GM12878 (cell line): ENCODE results near the gene FFAR3. TPM values are rescaled to one million over a fixed set of nuclear protein-coding genes. Genes with fewer than 3 reads are reported as not detected.

Source experiments
- ATAC-seq: fragments of 200-7000 bp; cut with Tn5 transposase; 3 replicates; pipeline ENCODE4 v1.9.1; 2020; ENCODE audit warnings: mild to moderate bottlenecking, moderate library complexity
- BruUV-seq: library from RNA; stranded (reverse); fragments of 400-500 nt; replicated peaks from 2 replicates; lab custom pipeline; 2021; lab: Mats Ljungman, UMichigan
- CTCF ChIA-PET: fragments of 300-600 bp; sonication (Branson Sonifier 250); formaldehyde crosslinking; extraction: SDS; loops from one replicate; lab custom pipeline; 2021; ENCODE audit warnings: inconsistent platforms; lab: Yijun Ruan, JAX
- POLR2A ChIA-PET: fragments of 350-600 bp; formaldehyde crosslinking; extraction: SDS; loops from one replicate; lab custom pipeline; 2021; ENCODE audit warnings: inconsistent platforms; lab: Charles Lee
- RAD21 ChIA-PET: fragments of 300-600 bp; sonication (Branson Sonifier 250); formaldehyde crosslinking; loops from one replicate; lab custom pipeline; 2023; ENCODE audit warnings: antibody characterized with exemption; ENCODE audit not compliant: unreplicated experiment; lab: Charles Lee
- SMC1A ChIA-PET: fragments of 300-600 bp; sonication (Branson Sonifier 250); formaldehyde crosslinking; loops from one replicate; lab custom pipeline; 2023; ENCODE audit not compliant: unreplicated experiment, uncharacterized antibody; lab: Charles Lee
- DNase-seq: peaks from one replicate; pipeline ENCODE4 v3.0.0-alpha.2; 2011; ENCODE audit warnings: low read depth, low spot score
- FAIRE-seq: peaks from 3 replicates; lab custom pipeline; 2011; peaks lifted over from hg19 to GRCh38; lab: Jason Lieb, UNC
- H2AFZ ChIP-seq: 2 replicates; pipeline ENCODE4 v1.6.0; 2011; ENCODE audit warnings: low read depth, low read length, control low read depth; ENCODE audit not compliant: control insufficient read depth
- H3K27ac ChIP-seq: 2 replicates; pipeline ENCODE4 v1.5.1; 2011; ENCODE audit warnings: control low read depth; ENCODE audit not compliant: control insufficient read depth, insufficient read depth
- H3K27me3 ChIP-seq, 2 experiments: replicated peaks in 1 of 2; 2 replicates each; pipeline versions ENCODE4 v1.6.0 to v1.6.1; 2011; ENCODE audit warnings: low read length in 1 of 2; ENCODE audit not compliant: control insufficient read depth in 2 of 2, insufficient read depth in 2 of 2
- H3K36me3 ChIP-seq, 2 experiments: 2 replicates each; pipeline ENCODE4 v1.5.1; 2011; ENCODE audit warnings: low read length in 1 of 2; ENCODE audit not compliant: control insufficient read depth in 2 of 2, insufficient read depth in 2 of 2
- H3K4me1 ChIP-seq: 2 replicates; pipeline ENCODE4 v1.6.1; 2011; ENCODE audit warnings: mild to moderate bottlenecking, low read length, moderate library complexity, mixed read lengths; ENCODE audit not compliant: control insufficient read depth, insufficient read depth
- H3K4me2 ChIP-seq: 2 replicates; pipeline ENCODE4 v1.6.0; 2011; ENCODE audit warnings: control low read depth; ENCODE audit not compliant: control insufficient read depth, insufficient read depth
- H3K4me3 ChIP-seq: fragments of 200-600 bp; sonication (generic); 2 replicates; pipeline ENCODE4 v1.5.1; 2016
- H3K79me2 ChIP-seq: 2 replicates; pipeline ENCODE4 v1.6.0; 2011; ENCODE audit warnings: low read length; ENCODE audit not compliant: control insufficient read depth, insufficient read depth
- H3K9ac ChIP-seq: 2 replicates; pipeline ENCODE4 v1.8.0; 2011; ENCODE audit warnings: low read length, control low read depth, mixed read lengths; ENCODE audit not compliant: control insufficient read depth, insufficient read depth
- H3K9me3 ChIP-seq: replicated peaks from 3 replicates; pipeline ENCODE4 v1.5.1; 2011; ENCODE audit warnings: mild to moderate bottlenecking, low read length; ENCODE audit not compliant: control insufficient read depth, insufficient read depth
- H4K20me1 ChIP-seq: 2 replicates; pipeline ENCODE4 v1.6.0; 2011; ENCODE audit not compliant: control insufficient read depth, insufficient read depth
- DPF2 ChIP-seq: fragments of 450-650 bp; IDR thresholded peaks from 2 replicates; pipeline ENCODE4 v1.6.1; 2017; ENCODE audit warnings: mild to moderate bottlenecking
- IRF4 ChIP-seq: IDR thresholded peaks from 2 replicates; pipeline ENCODE4 v1.6.1; 2011; ENCODE audit warnings: low read depth, low read length
- JUND ChIP-seq: IDR thresholded peaks from 2 replicates; pipeline ENCODE4 v1.6.1; 2012; ENCODE audit warnings: low read depth, mild to moderate bottlenecking, low read length, improper control_type of control experiment, moderate library complexity
- MXI1 ChIP-seq: fragments of 150-350 bp; IDR thresholded peaks from 2 replicates; pipeline ENCODE4 v1.6.1; 2011; ENCODE audit warnings: low read depth, mild to moderate bottlenecking, inconsistent platforms, low read length, improper control_type of control experiment
- NR2C2 ChIP-seq: IDR thresholded peaks from 2 replicates; pipeline ENCODE4 v1.6.1; 2011; ENCODE audit warnings: borderline replicate concordance, low read depth; ENCODE audit not compliant: control insufficient read depth, insufficient read length
- POU2F2 ChIP-seq: IDR thresholded peaks from 3 replicates; pipeline ENCODE4 v1.6.1; 2011; ENCODE audit warnings: low read depth, mild to moderate bottlenecking, low read length, borderline replicate concordance
- REST ChIP-seq: IDR thresholded peaks from 2 replicates; pipeline ENCODE4 v1.6.1; 2012; ENCODE audit warnings: mild to moderate bottlenecking, low read depth, low read length
- YBX1 ChIP-seq: fragments of 450-650 bp; IDR thresholded peaks from 2 replicates; pipeline ENCODE4 v1.6.1; 2016; ENCODE audit warnings: antibody characterized with exemption
- ZNF622 ChIP-seq: fragments of 450-650 bp; IDR thresholded peaks from 2 replicates; pipeline ENCODE4 v1.6.1; 2017; ENCODE audit warnings: mild to moderate bottlenecking, inconsistent platforms
- ZSCAN29 ChIP-seq: fragments of 450-650 bp; IDR thresholded peaks from 2 replicates; pipeline ENCODE4 v1.6.1; 2017; ENCODE audit warnings: mild to moderate bottlenecking, moderate library complexity
- WGBS: methylation state at CpG from one replicate; pipeline ENCODE4 v1.1.6; 2016; ENCODE audit warnings: low lambda C conversion rate; ENCODE audit not compliant: insufficient replicate concordance, insufficient coverage; ENCODE audit errors: missing lambda C conversion rate; 5-methylcytosine and 5-hydroxymethylcytosine counted together
- in situ Hi-C: fragments of 300-500 bp; cut with MboI; formaldehyde crosslinking; loops from 9 replicates; pipeline ENCODE4 v1.14.3; 2018; ENCODE audit warnings: mixed read lengths
- intact Hi-C: fragments of 100-400 bp; cut with micrococcal nuclease; formaldehyde crosslinking; loops from one replicate; pipeline ENCODE4 v1.14.2; 2022; ENCODE audit not compliant: unreplicated experiment
- polyA plus RNA-seq, 11 experiments: library from polyadenylated mRNA; depleted of rRNA in 4 of 11; unstranded in 6 of 11; stranded (reverse) in 5 of 11; fragments of >200 nt; fragmentation: Nextera tagmentation in 4 of 11; fragmentation: Illumina TruSeq in 1 of 11; extraction: Ambion mirVana in 4 of 11; extraction: Trizol in 1 of 11; gene quantifications; 1 replicate in 1 of 11; 2 replicates in 10 of 11; pipeline versions ENCODE4 v1.2.1 to v1.2.3, GENCODE V29; 2011 to 2016; ENCODE audit warnings: inconsistent platforms in 2 of 11, missing spikeins in 2 of 11, low read depth in 1 of 11
- total RNA-seq, 4 experiments: library from RNA; depleted of rRNA in 3 of 4; stranded (reverse); fragments of >200 nt in 3 of 4; fragmentation: Illumina TruSeq in 1 of 4; extraction: Trizol in 1 of 4; gene quantifications; 2 replicates each; pipeline versions ENCODE4 v1.2.1 to v1.2.3, GENCODE V29; 2013 to 2021
- TF ChIP-seq, protein P1 (sequence below): IDR thresholded peaks from 2 replicates; pipeline ENCODE4 v1.6.1; 2012; ENCODE audit warnings: low read depth, low read length, improper control_type of control experiment
- TF ChIP-seq, protein P2 (sequence below): fragments of 150-350 bp; IDR thresholded peaks from 2 replicates; pipeline ENCODE4 v1.6.1; 2016; ENCODE audit warnings: low read depth, low read length

The FFAR3 gene
- total and polyA plus RNA-seq, 10 of the 15 experiments (the other 5 are each of a cell fraction or from before 2014, with no cell fraction given), result 0.15 to 0.18 TPM; not detected in 8

- CTCF ChIA-PET, result interaction anchor here (1.0 to 1.2 kb wide), 2 partner anchors 22 to 27 kb away, joined by 3 read pairs; no protein-coding TSS in a partner anchor
- Histone ChIP-seq H3K9ac (no peak overlapping the region), H4K20me1 (no peaks in the 10 kb centered on the region), H3K4me3 (no peak overlapping the region), H3K9me3 (peaks cover 3% of the 10 kb centered on the region), H3K27ac (no peak overlapping the region), H2AFZ (no peak overlapping the region), H3K27me3 (no peaks in the 10 kb centered on the region), H3K4me1 (peaks cover 4% of the 10 kb centered on the region; the same call in 1 of the 2 replicates), H3K36me3 (no peaks in the 10 kb centered on the region), H3K79me2 (no peaks in the 10 kb centered on the region), H3K4me2 (no peak overlapping the region)
- POLR2A ChIA-PET, result interaction anchor here (0.6 to 1.8 kb wide), 3 partner anchors 20 to 97 kb away, joined by 3 to 5 read pairs (median 3); no protein-coding TSS in a partner anchor
- SMC1A ChIA-PET, result interaction anchor here (1.1 to 1.6 kb wide), 3 partner anchors 10 to 78 kb away, joined by 3 to 6 read pairs (median 3); no protein-coding TSS in a partner anchor
- RAD21 ChIA-PET, result no interaction called here
- ATAC-seq (no peak), DNase-seq (no peak), FAIRE-seq (no peak)
- in situ Hi-C loops (no loop called here), intact Hi-C loops (no loop called here)
- no TSS peak for BruUV-seq
- 89% methylated on average over 2 of the region's 2 CpGs for WGBS
- TF ChIP-seq DPF2, result no peak
- TF ChIP-seq ZNF622, result no peak
- TF ChIP-seq REST, result no peak
- TF ChIP-seq, protein P1, sequence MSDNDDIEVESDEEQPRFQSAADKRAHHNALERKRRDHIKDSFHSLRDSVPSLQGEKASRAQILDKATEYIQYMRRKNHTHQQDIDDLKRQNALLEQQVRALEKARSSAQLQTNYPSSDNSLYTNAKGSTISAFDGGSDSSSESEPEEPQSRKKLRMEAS, result no peak
- TF ChIP-seq IRF4, result no peak
- no peak for TF ChIP-seq NR2C2
- TF ChIP-seq, protein P2, sequence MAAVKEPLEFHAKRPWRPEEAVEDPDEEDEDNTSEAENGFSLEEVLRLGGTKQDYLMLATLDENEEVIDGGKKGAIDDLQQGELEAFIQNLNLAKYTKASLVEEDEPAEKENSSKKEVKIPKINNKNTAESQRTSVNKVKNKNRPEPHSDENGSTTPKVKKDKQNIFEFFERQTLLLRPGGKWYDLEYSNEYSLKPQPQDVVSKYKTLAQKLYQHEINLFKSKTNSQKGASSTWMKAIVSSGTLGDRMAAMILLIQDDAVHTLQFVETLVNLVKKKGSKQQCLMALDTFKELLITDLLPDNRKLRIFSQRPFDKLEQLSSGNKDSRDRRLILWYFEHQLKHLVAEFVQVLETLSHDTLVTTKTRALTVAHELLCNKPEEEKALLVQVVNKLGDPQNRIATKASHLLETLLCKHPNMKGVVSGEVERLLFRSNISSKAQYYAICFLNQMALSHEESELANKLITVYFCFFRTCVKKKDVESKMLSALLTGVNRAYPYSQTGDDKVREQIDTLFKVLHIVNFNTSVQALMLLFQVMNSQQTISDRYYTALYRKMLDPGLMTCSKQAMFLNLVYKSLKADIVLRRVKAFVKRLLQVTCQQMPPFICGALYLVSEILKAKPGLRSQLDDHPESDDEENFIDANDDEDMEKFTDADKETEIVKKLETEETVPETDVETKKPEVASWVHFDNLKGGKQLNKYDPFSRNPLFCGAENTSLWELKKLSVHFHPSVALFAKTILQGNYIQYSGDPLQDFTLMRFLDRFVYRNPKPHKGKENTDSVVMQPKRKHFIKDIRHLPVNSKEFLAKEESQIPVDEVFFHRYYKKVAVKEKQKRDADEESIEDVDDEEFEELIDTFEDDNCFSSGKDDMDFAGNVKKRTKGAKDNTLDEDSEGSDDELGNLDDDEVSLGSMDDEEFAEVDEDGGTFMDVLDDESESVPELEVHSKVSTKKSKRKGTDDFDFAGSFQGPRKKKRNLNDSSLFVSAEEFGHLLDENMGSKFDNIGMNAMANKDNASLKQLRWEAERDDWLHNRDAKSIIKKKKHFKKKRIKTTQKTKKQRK, result no peak
- no peak for TF ChIP-seq JUND
- no peak for TF ChIP-seq MXI1
- TF ChIP-seq POU2F2, result no peak
- no peak for TF ChIP-seq ZSCAN29
- no peak for TF ChIP-seq YBX1
Observed at GRCh38 chr19:35383536-35383935, 25.3 kb downstream of the FFAR3 start.
